GM19025 (cell line): ENCODE measurements around the gene MAML3.

Experiments
- ATAC-seq: cut with Tn5 transposase; IDR thresholded peaks from one replicate; pipeline ENCODE4 v1.9.1; 2021; ENCODE audit warnings: mild to moderate bottlenecking, low read depth, moderate library complexity; ENCODE audit not compliant: unreplicated experiment

Gene MAML3

GRCh38 chr4:139682741-139683151, 471.2 kb downstream of the MAML3 start:
- no peak for ATAC-seq

DNA sequence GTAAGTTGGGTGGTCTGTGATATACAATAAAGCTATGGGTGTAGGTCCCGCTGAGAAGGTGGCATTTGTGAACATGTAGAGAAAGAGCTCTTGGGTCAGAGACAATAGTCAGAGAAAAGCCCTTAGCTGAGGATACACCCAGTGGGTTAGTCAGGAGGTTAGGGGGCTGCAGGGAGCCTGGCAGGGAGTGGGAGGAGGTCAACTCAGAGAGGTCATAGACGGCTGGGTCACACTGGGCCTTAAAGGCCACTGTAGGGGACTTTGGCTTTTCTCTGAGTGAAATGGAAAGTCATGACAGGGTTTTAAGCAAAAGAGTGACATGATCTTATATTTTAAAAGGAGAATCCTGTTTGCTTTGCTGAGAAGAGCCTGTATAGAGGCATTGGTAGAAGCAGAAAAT, 471.7 kb downstream of the MAML3 start:
- ATAC-seq, result no peak

- no peak for ATAC-seq
Observed at GRCh38 chr4:139676913-139677585, 476.9 kb downstream of the MAML3 start.

DNA sequence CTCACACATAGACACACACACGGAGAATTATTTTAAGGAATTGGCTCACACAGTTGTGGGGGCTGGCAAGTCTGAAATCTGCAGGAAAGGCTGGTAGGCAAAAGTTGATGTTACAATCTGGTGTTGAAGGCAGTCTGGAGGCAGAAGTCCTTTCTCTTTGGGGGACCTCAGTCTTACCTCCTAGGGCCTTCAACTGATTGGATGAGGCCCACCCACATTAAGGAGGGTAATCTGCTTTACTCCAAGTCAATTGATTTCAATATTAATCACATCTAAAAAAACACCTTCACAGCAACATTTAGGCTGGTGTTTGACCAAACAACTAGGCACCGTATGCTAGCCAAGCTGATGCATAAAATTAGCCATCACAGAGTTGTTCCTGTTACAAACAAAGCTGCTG, 477.6 kb downstream of the MAML3 start:
- no peak for ATAC-seq

GRCh38 chr4:139675651-139676050, 478.3 kb downstream of the MAML3 start:
- no peak for ATAC-seq

DNA sequence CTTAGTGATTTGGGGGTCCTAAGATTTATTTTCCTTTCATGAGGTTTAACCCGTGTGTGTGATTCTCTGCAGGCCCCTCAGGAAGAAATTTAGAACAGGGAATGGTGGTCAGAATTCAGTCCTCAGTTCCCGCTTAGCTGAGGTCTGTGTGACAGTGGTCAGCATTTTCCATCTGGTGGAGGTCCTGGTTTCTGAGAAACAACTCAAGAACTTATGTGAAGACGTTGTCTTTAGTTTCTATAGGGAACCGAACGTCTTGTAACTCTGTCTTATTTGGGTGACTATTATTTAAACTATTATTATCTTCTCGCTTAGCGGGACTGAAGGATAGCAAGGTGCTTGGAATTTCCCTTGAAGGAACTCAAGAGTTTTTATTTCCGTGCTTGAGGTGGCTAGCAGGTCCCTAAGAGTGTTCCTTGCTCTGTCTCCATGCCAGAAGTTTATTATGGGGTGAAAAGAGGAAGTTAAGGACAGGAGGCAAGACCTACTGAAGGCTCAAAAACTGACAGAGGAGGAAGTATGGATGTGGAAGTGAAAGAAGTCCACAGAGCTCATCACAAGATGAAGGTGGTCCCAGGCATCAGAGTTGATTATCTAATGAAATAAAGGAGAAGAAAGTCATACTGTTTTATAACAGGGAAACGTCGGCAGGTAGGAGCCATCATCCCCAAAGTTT, 479.0 kb downstream of the MAML3 start:
- no peak for ATAC-seq

DNA sequence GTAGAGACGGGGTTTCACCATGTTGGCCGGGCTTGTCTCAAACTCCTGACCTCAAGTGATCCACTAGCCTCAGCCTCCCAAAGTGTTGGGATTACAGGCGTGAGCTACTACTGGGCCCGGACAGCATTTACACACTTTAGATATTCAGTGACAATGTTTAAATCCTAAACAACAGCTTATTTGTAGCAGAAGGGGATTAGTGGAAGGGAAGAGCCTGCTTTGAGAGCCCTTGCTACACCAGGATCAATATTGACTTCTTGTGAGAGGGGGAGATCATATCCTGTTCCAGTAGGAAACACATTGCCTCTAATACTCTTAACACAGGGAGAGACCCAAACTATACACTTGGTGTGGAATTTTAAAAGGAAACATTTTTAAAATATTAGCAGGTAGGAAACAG, 481.3 kb downstream of the MAML3 start:
- no peak for ATAC-seq

GRCh38 chr4:139672215-139672614, 481.8 kb downstream of the MAML3 start:
- ATAC-seq, result no peak

- no peak for ATAC-seq
Observed at GRCh38 chr4:139670775-139671174, 483.2 kb downstream of the MAML3 start.

- ATAC-seq, result no peak
Observed at GRCh38 chr4:139669890-139670289, 484.1 kb downstream of the MAML3 start.

- ATAC-seq, result no peak
Observed at GRCh38 chr4:139669335-139669734, 484.6 kb downstream of the MAML3 start.

- no peak for ATAC-seq
Observed at GRCh38 chr4:139668658-139669201, 485.3 kb downstream of the MAML3 start.

DNA sequence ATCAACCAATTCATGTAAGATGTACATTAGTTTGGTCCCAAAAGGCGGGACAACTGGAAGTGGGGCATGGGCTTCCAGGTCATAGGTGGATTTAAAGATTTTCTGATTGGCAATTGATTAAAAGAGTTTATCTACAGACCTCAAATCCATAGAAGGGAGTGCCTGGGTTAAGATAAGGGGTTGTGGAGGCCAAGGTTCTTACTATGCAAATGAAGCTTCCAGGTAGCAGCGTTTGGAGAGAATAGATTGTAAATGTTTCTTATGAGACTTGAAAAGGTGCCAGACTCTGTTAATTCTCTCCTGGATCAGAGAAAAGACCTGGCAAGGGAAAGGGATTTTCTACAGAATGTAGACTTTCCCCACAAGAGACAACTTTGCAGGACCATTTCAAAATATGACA, 485.9 kb downstream of the MAML3 start:
- ATAC-seq, result no peak
